ENCODE data around the gene PACRGL.
A peak's percentile ranks its signal among the peaks of the same experiment; 100 is the strongest.

The PACRGL gene

GRCh38 chr4:20700007-20700761 is at the start of gene PACRGL:
PACRGL (plus strand) TSS chr4:20700458; CDS start chr4:20704482, 4,024 bp downstream.
- DNase-seq = peak; percentile 95

- DNase-seq = peak; percentile 6
These were observed 47.9 kb upstream of the PACRGL start for GRCh38 chr4:20652226-20652885.

GRCh38 chr4:20658456-20658855 is 41.8 kb upstream of the PACRGL start:
- DNase-seq = no peak

- peak; percentile 41 for DNase-seq
These were observed 37.4 kb upstream of the PACRGL start for GRCh38 chr4:20662851-20663250.

- no peak for DNase-seq
These were observed 34.0 kb upstream of the PACRGL start for GRCh38 chr4:20666012-20666860.

GRCh38 chr4:20672262-20672661 is 28.0 kb upstream of the PACRGL start:
- DNase-seq = no peak

GRCh38 chr4:20675786-20676185 is 24.5 kb upstream of the PACRGL start:
- no peak for DNase-seq

- DNase-seq = no peak
These were observed 23.6 kb upstream of the PACRGL start for GRCh38 chr4:20676501-20677197.

GRCh38 chr4:20678400-20678799 is 21.9 kb upstream of the PACRGL start:
- DNase-seq = peak; percentile 13

GRCh38 chr4:20679951-20680350 is 20.3 kb upstream of the PACRGL start:
- DNase-seq = no peak

- DNase-seq = no peak
These were observed 19.5 kb upstream of the PACRGL start for GRCh38 chr4:20680736-20681135.

GRCh38 chr4:20681271-20681670 is 19.0 kb upstream of the PACRGL start:
- DNase-seq = no peak

- DNase-seq = no peak
These were observed 17.4 kb upstream of the PACRGL start for GRCh38 chr4:20682853-20683252.

- DNase-seq = no peak
These were observed 16.5 kb upstream of the PACRGL start for GRCh38 chr4:20683766-20684165.

GRCh38 chr4:20684852-20685763 is 15.2 kb upstream of the PACRGL start:
- peak; percentile 61 for DNase-seq

GRCh38 chr4:20687864-20688263 is 12.4 kb upstream of the PACRGL start:
- DNase-seq = no peak

GRCh38 chr4:20696815-20697214 is 3.4 kb upstream of the PACRGL start:
- no peak for DNase-seq

GRCh38 chr4:20698382-20698781 is 1.9 kb upstream of the PACRGL start:
- DNase-seq = peak; percentile 36

GRCh38 chr4:20698820-20699219 is 1.4 kb upstream of the PACRGL start:
- no peak for DNase-seq

- DNase-seq = no peak
These were observed 11.1 kb downstream of the PACRGL start for GRCh38 chr4:20711335-20711734.

GRCh38 chr4:20723019-20723418 is 22.8 kb downstream of the PACRGL start:
- no peak for DNase-seq

GRCh38 chr4:20723463-20723862 is 23.2 kb downstream of the PACRGL start:
- DNase-seq = no peak
